Kidney epithelial cell (primary cell): ENCODE measurements around the gene EFCAB12. TPM values are rescaled to one million over a fixed set of nuclear protein-coding genes. Genes with fewer than 3 reads are reported as not detected.

Experiments
- DNase-seq: peaks from one replicate; pipeline ENCODE4 v3.0.0-alpha.2; 2010; ENCODE audit warnings: low read depth
- H3K27me3 ChIP-seq: 2 replicates; pipeline ENCODE4 v1.6.0; 2011; ENCODE audit warnings: low read length; ENCODE audit not compliant: control insufficient read depth, insufficient read depth
- H3K36me3 ChIP-seq: 2 replicates; pipeline ENCODE4 v1.5.1; 2011; ENCODE audit warnings: low read length; ENCODE audit not compliant: control insufficient read depth, insufficient read depth
- H3K4me3 ChIP-seq: 2 replicates; pipeline ENCODE4 v1.5.1; 2011; ENCODE audit warnings: low read depth, mild to moderate bottlenecking, control low read depth, low read length
- total RNA-seq: library from RNA; depleted of rRNA; stranded (reverse); fragments of >200 nt; gene quantifications from 2 replicates; pipeline ENCODE4 v1.2.3, GENCODE V29; 2015
- TF ChIP-seq, protein P1 (sequence below): IDR thresholded peaks from 2 replicates; pipeline ENCODE4 v1.5.1; 2011; ENCODE audit warnings: mild to moderate bottlenecking, moderate library complexity, low read length, control low read depth, inconsistent platforms; ENCODE audit not compliant: insufficient read depth, poor library complexity, severe bottlenecking

EFCAB12 gene
- total RNA-seq, 1 donor from 2014 or later: not detected

DNA sequence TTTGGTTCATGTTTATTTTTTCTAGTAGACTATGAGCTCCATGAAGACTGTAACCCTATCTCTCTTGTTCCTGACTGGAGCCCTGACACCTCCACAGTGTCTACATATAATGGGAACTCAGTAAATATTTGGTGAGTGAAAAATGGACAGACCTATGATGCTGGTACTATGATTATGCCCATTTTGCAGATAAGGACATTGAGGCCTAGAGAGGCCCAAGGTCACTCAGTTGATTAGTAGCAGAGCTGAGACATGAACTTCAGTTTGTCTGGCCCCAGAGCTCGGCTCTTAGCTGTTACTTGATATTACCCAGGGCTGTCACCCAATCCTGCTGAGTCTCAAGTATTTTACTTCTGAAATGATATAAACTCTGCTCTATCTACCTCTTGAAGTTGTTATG, 5.5 kb downstream of the EFCAB12 start:
- Histone ChIP-seq H3K27me3 (peaks cover 7% of the 10 kb centered on the region), H3K36me3 (no peaks in the 10 kb centered on the region), H3K4me3 (no peak overlapping the region)
- no peak for DNase-seq
- TF ChIP-seq, protein P1, sequence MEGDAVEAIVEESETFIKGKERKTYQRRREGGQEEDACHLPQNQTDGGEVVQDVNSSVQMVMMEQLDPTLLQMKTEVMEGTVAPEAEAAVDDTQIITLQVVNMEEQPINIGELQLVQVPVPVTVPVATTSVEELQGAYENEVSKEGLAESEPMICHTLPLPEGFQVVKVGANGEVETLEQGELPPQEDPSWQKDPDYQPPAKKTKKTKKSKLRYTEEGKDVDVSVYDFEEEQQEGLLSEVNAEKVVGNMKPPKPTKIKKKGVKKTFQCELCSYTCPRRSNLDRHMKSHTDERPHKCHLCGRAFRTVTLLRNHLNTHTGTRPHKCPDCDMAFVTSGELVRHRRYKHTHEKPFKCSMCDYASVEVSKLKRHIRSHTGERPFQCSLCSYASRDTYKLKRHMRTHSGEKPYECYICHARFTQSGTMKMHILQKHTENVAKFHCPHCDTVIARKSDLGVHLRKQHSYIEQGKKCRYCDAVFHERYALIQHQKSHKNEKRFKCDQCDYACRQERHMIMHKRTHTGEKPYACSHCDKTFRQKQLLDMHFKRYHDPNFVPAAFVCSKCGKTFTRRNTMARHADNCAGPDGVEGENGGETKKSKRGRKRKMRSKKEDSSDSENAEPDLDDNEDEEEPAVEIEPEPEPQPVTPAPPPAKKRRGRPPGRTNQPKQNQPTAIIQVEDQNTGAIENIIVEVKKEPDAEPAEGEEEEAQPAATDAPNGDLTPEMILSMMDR: no peak

DNA sequence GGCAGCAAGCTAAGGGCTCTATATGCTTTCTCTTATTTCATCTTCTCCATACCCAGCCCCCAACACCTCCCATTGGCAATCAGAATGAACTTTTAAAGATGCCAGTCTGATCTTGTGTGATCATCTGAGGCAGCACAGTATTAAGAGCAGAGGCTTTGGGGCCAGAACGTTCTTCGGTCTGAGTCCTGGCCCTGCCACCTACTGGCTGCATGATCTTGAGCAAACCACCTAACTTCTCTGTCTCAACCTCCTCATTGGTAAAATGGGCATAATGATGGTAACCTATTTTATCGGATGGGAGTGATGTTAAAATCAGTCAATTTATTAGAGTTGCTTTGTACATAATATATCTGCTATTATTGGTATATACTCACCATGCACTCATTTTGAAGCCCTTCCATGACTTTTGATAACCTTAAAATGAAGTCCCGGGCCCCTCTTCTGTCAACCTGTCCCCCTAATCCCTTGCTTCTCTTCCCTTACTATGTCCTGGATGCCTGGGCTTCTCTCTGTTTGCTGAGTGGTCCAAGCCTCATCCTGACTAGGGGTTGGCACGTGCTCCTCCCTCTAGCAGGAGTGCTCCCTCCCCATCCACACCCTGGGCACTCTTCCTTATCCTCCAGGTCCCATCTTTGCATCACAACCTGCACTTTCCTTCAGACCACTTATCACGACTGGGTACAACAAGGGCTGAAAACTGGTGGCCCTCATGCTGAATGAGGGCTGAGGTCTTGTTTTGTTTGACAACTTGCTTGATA, 6.3 kb downstream of the EFCAB12 start:
- Histone ChIP-seq H3K36me3 (no peaks in the 10 kb centered on the region), H3K27me3 (peaks cover under 1% of the 10 kb centered on the region), H3K4me3 (no peak overlapping the region)
- no peak for DNase-seq
- TF ChIP-seq, protein P1: no peak

DNA sequence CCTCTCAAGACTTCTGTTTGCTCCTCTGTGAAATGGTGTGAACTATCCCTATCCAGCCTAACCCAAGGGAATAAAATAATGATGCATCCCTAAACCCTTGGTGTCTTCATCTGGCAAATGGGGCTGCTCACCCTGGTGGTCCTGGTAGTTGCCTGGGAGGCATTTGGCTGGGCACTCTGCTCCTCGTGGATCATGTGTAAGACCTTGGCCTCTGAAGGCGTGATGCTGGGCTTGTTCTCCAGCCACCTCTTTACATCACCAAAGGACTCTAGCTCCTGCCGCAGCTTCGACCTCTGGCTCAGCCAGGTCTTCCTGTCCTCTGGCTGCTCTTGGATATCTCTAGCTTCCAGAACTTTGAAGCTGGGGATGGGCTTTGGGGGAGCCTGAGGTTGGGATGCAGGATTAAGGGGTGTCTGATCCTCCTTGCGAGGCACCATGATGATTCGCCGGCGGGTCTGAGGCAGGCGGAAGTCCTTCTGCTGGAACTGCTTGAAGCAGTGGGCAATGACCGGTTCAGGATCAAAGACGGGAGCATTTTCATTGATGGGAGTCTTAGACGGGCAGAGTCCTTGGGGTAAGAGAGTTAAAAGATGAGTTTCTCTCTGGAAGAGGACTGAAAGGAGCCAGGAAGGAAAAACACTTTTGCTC, 7.1 kb downstream of the EFCAB12 start:
- Histone ChIP-seq H3K36me3 (no peaks in the 10 kb centered on the region), H3K4me3 (no peak overlapping the region), H3K27me3 (no peaks in the 10 kb centered on the region)
- DNase-seq: no peak
- TF ChIP-seq, protein P1: no peak

DNA sequence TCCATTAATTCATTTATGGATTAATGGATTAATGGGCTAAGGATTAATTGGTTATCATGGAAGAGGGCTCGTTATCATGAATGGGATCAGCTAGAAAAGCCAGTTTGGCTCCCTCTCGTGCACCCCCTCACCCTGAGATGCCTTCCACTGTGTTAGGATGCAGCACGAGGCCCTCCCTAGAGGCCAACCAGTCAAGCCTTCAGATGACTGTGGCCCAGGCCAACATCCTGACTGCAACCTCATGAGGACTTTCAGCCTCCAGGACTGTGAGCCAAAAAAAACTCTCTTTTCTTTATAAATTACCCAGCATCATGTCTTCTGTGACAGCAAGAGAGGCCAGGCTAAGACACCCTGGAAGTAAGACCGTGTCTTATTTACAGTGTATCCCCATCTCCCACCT, 9.0 kb downstream of the EFCAB12 start:
- no peak for DNase-seq
- Histone ChIP-seq H3K36me3 (no peaks in the 10 kb centered on the region), H3K4me3 (no peak overlapping the region), H3K27me3 (no peaks in the 10 kb centered on the region)
- TF ChIP-seq, protein P1: no peak

DNA sequence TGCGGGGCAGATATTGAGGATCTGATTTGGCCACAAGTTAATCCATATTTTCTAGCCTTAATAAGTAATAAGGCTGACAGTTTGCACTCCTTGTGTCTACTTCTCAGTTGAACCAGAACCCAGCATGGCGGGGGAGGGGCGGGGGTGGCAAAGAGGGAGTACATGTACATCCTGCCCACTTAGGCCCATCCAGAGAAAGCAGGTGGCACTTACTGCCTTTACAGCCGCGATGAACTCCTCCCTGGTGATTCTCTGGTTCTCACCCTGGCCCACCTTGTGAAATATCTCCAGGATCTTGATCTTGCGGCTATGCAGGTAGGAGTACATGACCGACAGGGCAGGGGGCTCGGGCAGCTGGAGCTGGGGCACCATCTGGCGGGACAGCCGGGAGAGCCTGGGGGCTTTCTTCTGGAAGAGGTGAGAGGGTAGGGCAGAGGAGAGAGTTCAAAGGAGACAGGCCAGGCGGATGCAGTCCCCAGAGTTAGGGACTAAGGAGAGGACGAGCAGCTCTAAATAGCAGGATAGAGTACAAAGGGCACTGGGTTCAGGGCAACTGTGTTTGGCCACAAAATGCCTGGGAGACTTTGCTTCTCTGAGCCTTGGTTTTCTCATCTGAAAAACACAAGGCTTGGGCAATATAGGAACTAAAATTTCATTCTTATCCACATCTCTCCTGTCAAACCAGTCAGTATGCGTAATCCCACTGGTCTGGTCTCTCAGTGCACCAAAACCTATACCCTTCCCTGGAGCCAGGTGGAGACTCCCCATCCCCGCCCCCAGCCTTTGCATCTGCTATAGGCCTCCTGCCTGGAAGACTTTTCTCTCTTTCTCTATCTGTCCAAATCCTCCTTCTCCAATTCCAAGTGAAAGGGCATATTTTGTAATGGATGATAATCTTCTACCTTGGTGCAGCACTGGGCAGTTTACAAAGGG, 10.1 kb downstream of the EFCAB12 start:
- H3K4me3 ChIP-seq: no peak overlapping the region
- TF ChIP-seq, protein P1: no peak

More for the DNA sequence above, 10.1 kb downstream of the EFCAB12 start:
- Histone ChIP-seq H3K27me3 (no peaks in the 10 kb centered on the region), H3K36me3 (no peaks in the 10 kb centered on the region)
- DNase-seq: no peak
